SK-N-SH (cell line): ENCODE measurements around the gene PLA2G5. TPM values are rescaled to one million over a fixed set of nuclear protein-coding genes. Genes with fewer than 3 reads are reported as not detected.

Source experiments
- CTCF ChIA-PET: fragments of 300-600, 350-600 bp; formaldehyde crosslinking; extraction: SDS; loops from one replicate; lab custom pipeline; 2021; lab: Yijun Ruan, JAX
- POLR2A ChIA-PET: fragments of 350-600 bp; sonication (Branson Sonifier 250); formaldehyde crosslinking; extraction: SDS; loops from one replicate; lab custom pipeline; 2020; ENCODE audit warnings: antibody characterized with exemption, inconsistent platforms; lab: Yijun Ruan, JAX
- DNase-seq: peaks from one replicate; pipeline ENCODE4 v3.0.0; 2012
- H2AFZ ChIP-seq: fragments of 200-600 bp; sonication (generic); 2 replicates; pipeline ENCODE4 v1.8.1; 2016; ENCODE audit warnings: antibody characterized with exemption, mild to moderate bottlenecking, low read depth
- H3F3A ChIP-seq: fragments of 200-600 bp; sonication (generic); replicated peaks from 2 replicates; pipeline ENCODE3; 2016; ENCODE audit warnings: antibody characterized with exemption, mild to moderate bottlenecking; ENCODE audit not compliant: insufficient read depth
- H3K27ac ChIP-seq, 2 experiments: fragments of 200-500 bp in 1 of 2; fragments of 200-600 bp in 1 of 2; sonication (Bioruptor generic) in 1 of 2; sonication (generic), shearing (Covaris generic) in 1 of 2; 2 replicates each; pipeline versions ENCODE4 v1.5.1 to v1.6.1; 2014 to 2016; ENCODE audit warnings: low read depth in 2 of 2, inconsistent platforms in 1 of 2, low read length in 1 of 2, mild to moderate bottlenecking in 1 of 2, mixed read lengths in 1 of 2
- H3K27me3 ChIP-seq: fragments of 200-600 bp; sonication (generic), shearing (Covaris generic); 2 replicates; pipeline ENCODE4 v1.6.1; 2016; ENCODE audit warnings: mixed run types; ENCODE audit not compliant: insufficient read depth
- H3K36me3 ChIP-seq, 2 experiments: fragments of 200-500 bp in 1 of 2; fragments of 200-600 bp in 1 of 2; sonication (Bioruptor generic) in 1 of 2; sonication (generic) in 1 of 2; replicated peaks in 1 of 2; 2 replicates each; pipeline versions ENCODE3 to v1.5.1; 2014 to 2016; ENCODE audit warnings: low read length in 1 of 2, mild to moderate bottlenecking in 1 of 2; ENCODE audit not compliant: insufficient read depth in 2 of 2, control insufficient read depth in 1 of 2
- H3K4me1 ChIP-seq, 2 experiments: fragments of 200-500 bp in 1 of 2; fragments of 200-600 bp in 1 of 2; sonication (Bioruptor generic) in 1 of 2; sonication (generic), shearing (Covaris generic) in 1 of 2; 2 replicates each; pipeline versions ENCODE4 v1.5.1 to v1.6.1; 2014 to 2016; ENCODE audit warnings: low read depth in 1 of 2, low read length in 1 of 2, mixed run types in 1 of 2; ENCODE audit not compliant: insufficient read depth in 2 of 2, control insufficient read depth in 1 of 2
- H3K4me2 ChIP-seq: fragments of 200-600 bp; sonication (generic), shearing (Covaris generic); 2 replicates; pipeline ENCODE4 v1.6.1; 2017; ENCODE audit warnings: mixed run types
- H3K4me3 ChIP-seq, 2 experiments: fragments of 200-500 bp in 1 of 2; fragments of 200-600 bp in 1 of 2; sonication (Bioruptor generic) in 1 of 2; sonication (generic), shearing (Covaris generic) in 1 of 2; 2 replicates each; pipeline versions ENCODE4 v1.5.1 to v1.8.1; 2014 to 2016; ENCODE audit warnings: low read depth in 2 of 2, inconsistent platforms in 1 of 2, low read length in 1 of 2, mild to moderate bottlenecking in 1 of 2, mixed read lengths in 1 of 2, moderate library complexity in 1 of 2
- H3K79me2 ChIP-seq: fragments of 200-600 bp; sonication (generic); 2 replicates; pipeline ENCODE4 v1.8.1; 2017; ENCODE audit warnings: mild to moderate bottlenecking; ENCODE audit not compliant: insufficient read depth
- H3K9ac ChIP-seq: fragments of 200-600 bp; sonication (generic); 2 replicates; pipeline ENCODE4 v1.6.1; 2017; ENCODE audit warnings: mixed run types
- H3K9me2 ChIP-seq: fragments of 200-600 bp; sonication (generic); 2 replicates; pipeline ENCODE4 v1.6.1; 2017; ENCODE audit warnings: mixed run types
- H3K9me3 ChIP-seq: fragments of 200-600 bp; sonication (generic); 2 replicates; pipeline ENCODE4 v1.6.1; 2017; ENCODE audit warnings: mixed run types, mild to moderate bottlenecking, moderate library complexity
- H4K20me1 ChIP-seq: fragments of 200-600 bp; sonication (generic); 2 replicates; pipeline ENCODE4 v1.6.1; 2017; ENCODE audit warnings: mild to moderate bottlenecking, mixed run types; ENCODE audit not compliant: insufficient read depth
- ELF1 ChIP-seq: IDR thresholded peaks from 2 replicates; pipeline ENCODE4 v1.4.0; 2012
- EZH2phosphoT487 ChIP-seq: fragments of 200-600 bp; sonication (generic); IDR thresholded peaks from 2 replicates; pipeline ENCODE4 v1.6.1; 2017; ENCODE audit warnings: low read depth, mixed run types, mild to moderate bottlenecking, antibody characterized with exemption, moderate library complexity, borderline replicate concordance
- FOSL2 ChIP-seq: IDR thresholded peaks from 2 replicates; pipeline ENCODE4 v1.4.0; 2012; ENCODE audit warnings: low read depth, mild to moderate bottlenecking, moderate library complexity, borderline replicate concordance
- FOXJ3 ChIP-seq: sonication (generic); formaldehyde crosslinking; IDR thresholded peaks from 2 replicates; pipeline ENCODE4 v1.5.1; 2020; ENCODE audit warnings: mild to moderate bottlenecking, missing genetic modification reagents
- FOXM1 ChIP-seq: IDR thresholded peaks from 2 replicates; pipeline ENCODE4 v1.4.0; 2012; ENCODE audit warnings: low read depth, mild to moderate bottlenecking
- GABPA ChIP-seq: IDR thresholded peaks from 2 replicates; pipeline ENCODE4 v1.4.0; 2012; ENCODE audit warnings: low read depth, mild to moderate bottlenecking
- GATA2 ChIP-seq: sonication (generic); formaldehyde crosslinking; IDR thresholded peaks from 2 replicates; pipeline ENCODE4 v1.5.0; 2020; ENCODE audit warnings: mild to moderate bottlenecking, missing genetic modification reagents
- JUND ChIP-seq: IDR thresholded peaks from 2 replicates; pipeline ENCODE4 v1.4.0; 2012
- MEF2A ChIP-seq: IDR thresholded peaks from 2 replicates; pipeline ENCODE4 v1.4.0; 2012; ENCODE audit warnings: low read depth, borderline replicate concordance
- MXI1 ChIP-seq: IDR thresholded peaks from 2 replicates; pipeline ENCODE4 v1.6.1; 2012; ENCODE audit warnings: mild to moderate bottlenecking, low read depth, low read length, improper control_type of control experiment
- RAD21 ChIP-seq: IDR thresholded peaks from 2 replicates; pipeline ENCODE4 v1.6.1; 2012; ENCODE audit warnings: mild to moderate bottlenecking, low read length
- RCOR1 ChIP-seq: fragments of 150-350 bp; IDR thresholded peaks from 2 replicates; pipeline ENCODE4 v1.6.1; 2017; ENCODE audit warnings: antibody characterized with exemption, low read length
- RFX5 ChIP-seq: IDR thresholded peaks from 2 replicates; pipeline ENCODE4 v1.6.1; 2012; ENCODE audit warnings: mild to moderate bottlenecking, improper control_type of control experiment, low read length
- RXRA ChIP-seq: IDR thresholded peaks from 2 replicates; pipeline ENCODE4 v1.4.0; 2012; ENCODE audit warnings: low read depth, mild to moderate bottlenecking, borderline replicate concordance
- SMC3 ChIP-seq: IDR thresholded peaks from 2 replicates; pipeline ENCODE4 v1.6.1; 2012; ENCODE audit warnings: low read depth, low read length, improper control_type of control experiment
- TCF12 ChIP-seq: IDR thresholded peaks from 2 replicates; pipeline ENCODE4 v1.4.0; 2012
- YY1 ChIP-seq: IDR thresholded peaks from 2 replicates; pipeline ENCODE4 v1.4.0; 2012; ENCODE audit warnings: low read depth, mild to moderate bottlenecking
- ZBTB33 ChIP-seq: IDR thresholded peaks from 2 replicates; pipeline ENCODE4 v1.4.0; 2012; ENCODE audit warnings: low read depth, borderline replicate concordance
- WGBS: methylation state at CpG from one replicate; pipeline ENCODE4 v1.1.6; 2017; ENCODE audit warnings: low lambda C conversion rate; 5-methylcytosine and 5-hydroxymethylcytosine counted together
- polyA plus RNA-seq, 3 experiments: library from polyadenylated mRNA; depleted of rRNA; stranded (reverse); fragments of >200 nt; gene quantifications; 2 replicates each; pipeline ENCODE4 v1.2.3, GENCODE V29; 2012
- TF ChIP-seq, protein P1 (sequence below): IDR thresholded peaks from 2 replicates; pipeline ENCODE4; 2012
- TF ChIP-seq, protein P2 (sequence below): fragments of 200-600 bp; sonication (generic); IDR thresholded peaks from 2 replicates; pipeline ENCODE4 v1.6.1; 2017; ENCODE audit warnings: antibody characterized with exemption, mild to moderate bottlenecking, moderate library complexity

PLA2G5 gene
- polyA plus RNA-seq, 1 of the 3 experiments (the other 2 are of a cell fraction): not detected

- H3K9ac ChIP-seq: no peak overlapping the region
- no peak overlapping the region for H2AFZ ChIP-seq
- no peaks in the 10 kb centered on the region for H3K9me2 ChIP-seq
- no peak for DNase-seq
- no peaks in the 10 kb centered on the region; the same call in 1 of the 2 replicates for H3K27me3 ChIP-seq
- TF ChIP-seq SMC3 (no peak), RXRA (no peak), MEF2A (no peak), ZBTB33 (no peak), JUND (no peak), EZH2phosphoT487 (no peak), FOXM1 (no peak), RCOR1 (no peak)
- TF ChIP-seq, protein P1, sequence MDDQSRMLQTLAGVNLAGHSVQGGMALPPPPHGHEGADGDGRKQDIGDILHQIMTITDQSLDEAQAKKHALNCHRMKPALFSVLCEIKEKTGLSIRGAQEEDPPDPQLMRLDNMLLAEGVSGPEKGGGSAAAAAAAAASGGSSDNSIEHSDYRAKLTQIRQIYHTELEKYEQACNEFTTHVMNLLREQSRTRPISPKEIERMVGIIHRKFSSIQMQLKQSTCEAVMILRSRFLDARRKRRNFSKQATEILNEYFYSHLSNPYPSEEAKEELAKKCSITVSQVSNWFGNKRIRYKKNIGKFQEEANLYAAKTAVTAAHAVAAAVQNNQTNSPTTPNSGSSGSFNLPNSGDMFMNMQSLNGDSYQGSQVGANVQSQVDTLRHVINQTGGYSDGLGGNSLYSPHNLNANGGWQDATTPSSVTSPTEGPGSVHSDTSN: no peak
- H3K4me1 ChIP-seq: no peaks in the 10 kb centered on the region
- no peaks in the 10 kb centered on the region for H3K36me3 ChIP-seq
- no peak overlapping the region for H3K4me3 ChIP-seq
- no peaks in the 10 kb centered on the region for H3K79me2 ChIP-seq
- no peak overlapping the region for H3K27ac ChIP-seq
- H3F3A ChIP-seq: no peaks in the 10 kb centered on the region
- POLR2A ChIA-PET: no interaction called here
- H3K4me2 ChIP-seq: no peak overlapping the region
- WGBS: 51% methylated on average over 2 of the region's 4 CpGs
- no peaks in the 10 kb centered on the region for H4K20me1 ChIP-seq
- CTCF ChIA-PET: interaction anchor here (1.6 to 2.4 kb wide), 2 partner anchors 36 to 141 kb away, joined by 5 to 11 read pairs; no protein-coding TSS in a partner anchor
- no peaks in the 10 kb centered on the region for H3K9me3 ChIP-seq
Measured at GRCh38 chr1:20115479-20115878, 45.5 kb downstream of the PLA2G5 start.

GRCh38 chr1:20115916-20116315, 45.9 kb downstream of the PLA2G5 start:
- POLR2A ChIA-PET: no interaction called here
- H4K20me1 ChIP-seq: no peaks in the 10 kb centered on the region
- H3K4me2 ChIP-seq: no peak overlapping the region
- DNase-seq: no peak
- H3K4me3 ChIP-seq: no peak overlapping the region
- no peaks in the 10 kb centered on the region for H3K36me3 ChIP-seq
- H3K4me1 ChIP-seq: no peaks in the 10 kb centered on the region
- H3K9me3 ChIP-seq: no peaks in the 10 kb centered on the region
- no peak overlapping the region for H2AFZ ChIP-seq
- H3F3A ChIP-seq: no peaks in the 10 kb centered on the region
- 48% methylated on average over 7 of the region's 7 CpGs for WGBS
- H3K9ac ChIP-seq: no peak overlapping the region
- TF ChIP-seq GABPA: no peak
- no peak for TF ChIP-seq ZBTB33
- no peak for TF ChIP-seq RAD21
- no peak for TF ChIP-seq RFX5
- TF ChIP-seq MXI1: no peak
- TF ChIP-seq FOXM1: no peak
- no peak for TF ChIP-seq ELF1
- no peak for TF ChIP-seq EZH2phosphoT487
- no peak for TF ChIP-seq TCF12
- TF ChIP-seq GATA2: no peak
- no peak for TF ChIP-seq RCOR1
- TF ChIP-seq, protein P2, sequence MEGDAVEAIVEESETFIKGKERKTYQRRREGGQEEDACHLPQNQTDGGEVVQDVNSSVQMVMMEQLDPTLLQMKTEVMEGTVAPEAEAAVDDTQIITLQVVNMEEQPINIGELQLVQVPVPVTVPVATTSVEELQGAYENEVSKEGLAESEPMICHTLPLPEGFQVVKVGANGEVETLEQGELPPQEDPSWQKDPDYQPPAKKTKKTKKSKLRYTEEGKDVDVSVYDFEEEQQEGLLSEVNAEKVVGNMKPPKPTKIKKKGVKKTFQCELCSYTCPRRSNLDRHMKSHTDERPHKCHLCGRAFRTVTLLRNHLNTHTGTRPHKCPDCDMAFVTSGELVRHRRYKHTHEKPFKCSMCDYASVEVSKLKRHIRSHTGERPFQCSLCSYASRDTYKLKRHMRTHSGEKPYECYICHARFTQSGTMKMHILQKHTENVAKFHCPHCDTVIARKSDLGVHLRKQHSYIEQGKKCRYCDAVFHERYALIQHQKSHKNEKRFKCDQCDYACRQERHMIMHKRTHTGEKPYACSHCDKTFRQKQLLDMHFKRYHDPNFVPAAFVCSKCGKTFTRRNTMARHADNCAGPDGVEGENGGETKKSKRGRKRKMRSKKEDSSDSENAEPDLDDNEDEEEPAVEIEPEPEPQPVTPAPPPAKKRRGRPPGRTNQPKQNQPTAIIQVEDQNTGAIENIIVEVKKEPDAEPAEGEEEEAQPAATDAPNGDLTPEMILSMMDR: no peak
- TF ChIP-seq YY1: no peak
- no peak for TF ChIP-seq FOXJ3
- TF ChIP-seq FOSL2: no peak
- no peaks in the 10 kb centered on the region; the same call in 1 of the 2 replicates for H3K27me3 ChIP-seq
- no peaks in the 10 kb centered on the region for H3K79me2 ChIP-seq
- no peak overlapping the region for H3K27ac ChIP-seq
- CTCF ChIA-PET: interaction anchor here (1.6 to 2.4 kb wide), 2 partner anchors 36 to 141 kb away, joined by 5 to 11 read pairs; no protein-coding TSS in a partner anchor
- no peaks in the 10 kb centered on the region for H3K9me2 ChIP-seq
